ENCODE data around the gene SLC9A3. TPM values are rescaled to one million over a fixed set of nuclear protein-coding genes. Genes with fewer than 3 reads are reported as not detected.
A peak's percentile ranks its signal among the peaks of the same experiment; 100 is the strongest.

Gene SLC9A3
- total and polyA plus RNA-seq, 2 experiments from 2014 or later, result 1.2 to 1.7 TPM

DNA sequence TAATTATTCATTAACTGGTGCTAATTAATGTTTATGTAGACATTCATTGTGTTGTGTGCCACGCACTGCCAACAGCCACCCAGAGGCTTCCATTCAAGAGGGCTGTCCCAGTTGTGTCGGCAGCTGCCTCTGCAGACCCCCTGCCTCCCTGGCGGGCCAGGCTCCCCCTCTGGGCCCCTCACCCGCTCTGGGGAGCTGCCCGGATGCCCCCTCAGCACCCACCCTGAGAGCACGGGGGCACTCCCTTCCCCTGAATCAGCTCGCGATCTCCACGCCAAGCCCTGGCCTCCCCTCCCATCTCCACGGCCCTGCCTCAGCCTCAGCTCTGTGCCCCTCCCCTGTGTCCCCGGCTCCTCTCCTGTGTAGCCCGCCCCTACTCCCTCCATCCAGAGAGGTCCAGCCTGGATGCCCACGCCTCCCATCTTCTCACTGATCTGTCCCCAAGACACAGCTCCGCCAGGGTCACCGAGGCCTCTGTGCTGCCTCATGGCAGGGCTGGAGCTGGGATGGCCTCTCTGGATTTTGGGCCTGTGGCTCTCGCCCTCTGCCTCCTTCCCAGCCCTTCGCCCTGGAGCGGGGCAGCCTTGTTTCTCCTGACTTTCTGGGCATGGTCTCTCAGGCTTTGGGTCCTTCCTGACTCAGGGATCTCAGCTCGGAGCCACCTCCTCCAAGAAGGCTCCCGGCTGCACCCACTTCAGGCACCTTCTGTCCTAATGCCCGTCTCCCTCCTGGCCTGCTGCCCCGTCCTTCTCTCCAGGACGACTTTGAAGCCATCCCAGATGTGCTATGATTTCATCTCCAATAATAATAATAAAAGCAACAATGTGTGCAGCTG is 16.0 kb upstream of the SLC9A3 start:
- in situ Hi-C loops (cut with MboI), result no loop called here
- no peak overlapping the region for H3K4me3 ChIP-seq
- no peaks in the 10 kb centered on the region for H3K9me2 ChIP-seq (ENCODE audit: insufficient read depth)
- H3K4me1 ChIP-seq (ENCODE audit: insufficient read depth), result no peaks in the 10 kb centered on the region
- no peak overlapping the region for H3K4me2 ChIP-seq (ENCODE audit: unreplicated experiment)
- peaks cover 27% of the 10 kb centered on the region for H3K27me3 ChIP-seq (replicated peaks; ENCODE audit: insufficient read depth)
- H3K9me3 ChIP-seq (ENCODE audit: low read depth), result no peaks in the 10 kb centered on the region
- H3F3A ChIP-seq (ENCODE audit: insufficient read depth), result no peaks in the 10 kb centered on the region
- no peak overlapping the region for H3K9ac ChIP-seq
- DNase-seq, result no peak
- H2AFZ ChIP-seq, result no peak overlapping the region
- H3K36me3 ChIP-seq (ENCODE audit: low read depth), result no peaks in the 10 kb centered on the region
- TF ChIP-seq EZH2phosphoT487 (IDR thresholded peaks at IDR 0.05; ENCODE audit: insufficient read depth, low read depth) (no peak), EZH2 (IDR thresholded peaks at IDR 0.05; ENCODE audit: insufficient read depth, poor library complexity, severe bottlenecking) (no peak)
- no peaks in the 10 kb centered on the region for H3K79me2 ChIP-seq (ENCODE audit: insufficient read depth)
- H4K20me1 ChIP-seq (ENCODE audit: insufficient read depth), result no peaks in the 10 kb centered on the region
- whole genome bisulfite sequencing, 2 experiments (ENCODE audit: low coverage in 1 of 2, low lambda C conversion rate in 2 of 2, missing lambda C conversion rate in 2 of 2), result 26 to 28% methylated on average over 19 to 23 of the region's 23 CpGs
- H3K27ac ChIP-seq, result no peak overlapping the region

DNA sequence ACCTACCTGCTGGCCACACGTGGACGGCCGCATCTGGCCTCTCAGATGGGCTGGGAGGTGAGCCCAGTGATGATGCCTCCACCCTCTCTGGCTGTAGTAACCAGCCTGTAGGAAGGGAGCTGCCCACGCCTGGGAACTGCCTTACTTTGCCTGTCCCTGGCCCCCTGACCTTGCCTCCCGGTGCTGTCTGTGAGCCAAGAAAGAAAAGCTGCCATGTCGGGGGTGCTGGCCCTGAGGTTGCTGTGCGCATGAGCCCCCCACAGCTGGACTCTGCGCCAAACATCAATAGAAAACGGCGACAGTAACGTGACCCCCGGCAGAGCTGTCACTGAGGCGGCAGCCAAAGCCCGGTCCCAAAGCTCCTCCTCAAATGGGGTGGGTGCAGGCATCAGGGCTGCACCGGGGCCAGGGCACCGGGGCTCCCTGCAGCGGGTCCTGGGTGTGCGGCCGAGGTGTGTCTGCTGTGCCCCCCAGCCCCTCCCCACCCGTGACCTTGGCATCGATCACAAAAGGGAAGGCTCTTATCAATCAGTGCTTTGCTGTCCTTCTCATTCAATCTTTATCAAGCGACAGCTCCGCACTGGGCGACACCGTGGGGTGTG is 15.3 kb upstream of the SLC9A3 start:
- H3K36me3 ChIP-seq (ENCODE audit: low read depth), result no peaks in the 10 kb centered on the region
- no peaks in the 10 kb centered on the region for H3K4me1 ChIP-seq (ENCODE audit: insufficient read depth)
- H3K9ac ChIP-seq, result no peak overlapping the region
- no peak overlapping the region for H2AFZ ChIP-seq
- H3K27me3 ChIP-seq (replicated peaks; ENCODE audit: insufficient read depth), result peaks cover 27% of the 10 kb centered on the region
- H3K4me3 ChIP-seq, result no peak overlapping the region
- H3K4me2 ChIP-seq (ENCODE audit: unreplicated experiment), result no peak overlapping the region
- H3K27ac ChIP-seq, result no peak overlapping the region
- H3F3A ChIP-seq (ENCODE audit: insufficient read depth), result no peaks in the 10 kb centered on the region
- DNase-seq, result no peak
- H3K79me2 ChIP-seq (ENCODE audit: insufficient read depth), result no peaks in the 10 kb centered on the region
- in situ Hi-C loops (cut with MboI), result no loop called here
- TF ChIP-seq EZH2phosphoT487 (IDR thresholded peaks at IDR 0.05; ENCODE audit: insufficient read depth, low read depth), result no peak
- H3K9me2 ChIP-seq (ENCODE audit: insufficient read depth), result no peaks in the 10 kb centered on the region
- WGBS, 2 experiments (ENCODE audit: low coverage in 1 of 2, low lambda C conversion rate in 2 of 2, missing lambda C conversion rate in 2 of 2), result 14 to 15% methylated on average over 25 of the region's 25 CpGs
- H3K9me3 ChIP-seq (ENCODE audit: low read depth), result no peaks in the 10 kb centered on the region
- no peaks in the 10 kb centered on the region for H4K20me1 ChIP-seq (ENCODE audit: insufficient read depth)

DNA sequence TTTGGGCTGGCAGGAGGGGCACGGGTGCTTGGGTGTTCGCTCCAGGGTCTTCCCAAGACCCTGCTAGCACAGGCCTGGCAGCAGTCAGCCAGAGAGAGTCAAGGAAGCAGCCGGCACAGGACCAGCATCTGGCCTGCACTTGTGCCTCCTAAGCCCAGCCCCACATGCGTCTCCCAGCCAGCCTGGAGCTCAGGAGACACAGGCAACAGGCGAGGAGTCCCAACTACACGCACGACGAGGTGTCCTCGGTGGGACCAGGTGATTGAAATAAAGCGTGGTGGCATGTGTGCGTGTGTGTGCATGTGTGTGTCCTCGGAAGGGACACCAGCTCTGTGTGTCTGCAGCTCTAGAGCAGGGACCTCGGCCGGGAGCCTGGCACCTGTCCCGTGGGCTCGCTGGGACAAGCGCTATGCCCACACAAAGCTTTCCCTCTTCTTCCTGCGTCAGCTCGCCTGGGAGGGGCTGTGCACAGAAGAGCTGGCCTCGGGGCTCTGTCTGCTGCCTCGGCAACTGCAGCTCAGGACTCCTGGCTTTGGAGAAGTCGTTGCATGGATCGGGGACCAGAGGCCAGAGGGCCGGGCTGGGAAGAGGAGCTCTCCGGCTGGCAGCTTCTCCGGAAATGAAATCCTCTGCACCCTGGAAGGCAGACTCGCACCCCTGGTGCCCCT is 14.7 kb upstream of the SLC9A3 start:
- peaks cover 27% of the 10 kb centered on the region for H3K27me3 ChIP-seq (replicated peaks; ENCODE audit: insufficient read depth)
- H3F3A ChIP-seq (ENCODE audit: insufficient read depth), result no peaks in the 10 kb centered on the region
- H4K20me1 ChIP-seq (ENCODE audit: insufficient read depth), result no peaks in the 10 kb centered on the region
- H3K9ac ChIP-seq, result no peak overlapping the region
- no peaks in the 10 kb centered on the region for H3K4me1 ChIP-seq (ENCODE audit: insufficient read depth)
- H3K4me2 ChIP-seq (ENCODE audit: unreplicated experiment), result no peak overlapping the region
- TF ChIP-seq EZH2 (IDR thresholded peaks at IDR 0.05; ENCODE audit: insufficient read depth, poor library complexity, severe bottlenecking) (no peak), EZH2phosphoT487 (IDR thresholded peaks at IDR 0.05; ENCODE audit: insufficient read depth, low read depth) (no peak)
- in situ Hi-C loops (cut with MboI), result no loop called here
- H3K36me3 ChIP-seq (ENCODE audit: low read depth), result no peaks in the 10 kb centered on the region
- peak; percentile 13 for DNase-seq
- H3K4me3 ChIP-seq, result no peak overlapping the region
- no peaks in the 10 kb centered on the region for H3K9me3 ChIP-seq (ENCODE audit: low read depth)
- H2AFZ ChIP-seq, result no peak overlapping the region
- H3K27ac ChIP-seq, result no peak overlapping the region
- 9 to 12% methylated on average over 25 to 27 of the region's 27 CpGs for WGBS, 2 experiments (ENCODE audit: low coverage in 1 of 2, low lambda C conversion rate in 2 of 2, missing lambda C conversion rate in 2 of 2)
- no peaks in the 10 kb centered on the region for H3K9me2 ChIP-seq (ENCODE audit: insufficient read depth)
- no peaks in the 10 kb centered on the region for H3K79me2 ChIP-seq (ENCODE audit: insufficient read depth)

DNA sequence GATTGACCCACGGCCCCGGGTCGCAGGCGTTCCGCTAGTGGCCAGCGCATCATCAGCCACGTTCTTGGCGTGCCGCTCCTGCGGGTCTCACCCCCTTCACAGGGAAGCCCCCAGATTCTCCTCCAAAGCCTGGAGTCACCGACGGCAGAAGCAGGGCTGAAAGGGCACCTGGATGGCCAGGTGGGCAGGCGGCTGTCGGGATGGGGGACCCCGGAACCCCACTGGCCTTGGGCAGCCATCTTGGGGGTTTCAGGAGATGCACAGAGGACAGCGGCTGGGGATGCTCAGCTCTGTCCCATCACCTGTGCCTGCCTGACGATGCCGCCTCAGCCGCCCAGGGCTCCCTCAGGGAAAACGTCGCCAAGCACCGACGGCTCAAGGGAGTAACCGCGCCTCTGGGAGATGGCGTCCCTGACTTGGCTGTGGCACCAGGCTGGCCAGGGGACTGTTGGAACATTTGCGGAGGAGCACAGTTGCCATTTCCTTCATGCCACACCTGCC is 14.1 kb upstream of the SLC9A3 start:
- no peaks in the 10 kb centered on the region for H3K9me3 ChIP-seq (ENCODE audit: low read depth)
- H3K27me3 ChIP-seq (replicated peaks; ENCODE audit: insufficient read depth), result peaks cover 27% of the 10 kb centered on the region
- no peak overlapping the region for H3K27ac ChIP-seq
- no peaks in the 10 kb centered on the region for H4K20me1 ChIP-seq (ENCODE audit: insufficient read depth)
- TF ChIP-seq EZH2 (IDR thresholded peaks at IDR 0.05; ENCODE audit: insufficient read depth, poor library complexity, severe bottlenecking) (no peak), EZH2phosphoT487 (IDR thresholded peaks at IDR 0.05; ENCODE audit: insufficient read depth, low read depth) (no peak)
- H2AFZ ChIP-seq, result no peak overlapping the region
- no peak overlapping the region for H3K4me3 ChIP-seq
- no peak for DNase-seq
- H3K36me3 ChIP-seq (ENCODE audit: low read depth), result no peaks in the 10 kb centered on the region
- whole genome bisulfite sequencing, 2 experiments (ENCODE audit: low coverage in 1 of 2, low lambda C conversion rate in 2 of 2, missing lambda C conversion rate in 2 of 2), result 79% methylated on average over 26 to 27 of the region's 27 CpGs
- H3K4me1 ChIP-seq (ENCODE audit: insufficient read depth), result no peaks in the 10 kb centered on the region
- H3F3A ChIP-seq (ENCODE audit: insufficient read depth), result no peaks in the 10 kb centered on the region
- no peak overlapping the region for H3K9ac ChIP-seq
- H3K4me2 ChIP-seq (ENCODE audit: unreplicated experiment), result no peak overlapping the region
- H3K9me2 ChIP-seq (ENCODE audit: insufficient read depth), result no peaks in the 10 kb centered on the region
- no peaks in the 10 kb centered on the region for H3K79me2 ChIP-seq (ENCODE audit: insufficient read depth)
- in situ Hi-C loops (cut with MboI), result no loop called here

Data from GM23248 (cell line).